ENCODE measurements around the gene NAGLU. TPM values are rescaled to one million over a fixed set of nuclear protein-coding genes. Genes with fewer than 3 reads are reported as not detected.
"Not testable (repeated sequence)": the region's sequence is repeated elsewhere in the genome, so short reads cannot be mapped to it uniquely, and the experiment has no call there.

The NAGLU gene
- total RNA-seq, 1 donor from 2014 or later: 14.1 TPM

GRCh38 chr17:42548993-42549755 is 13.1 kb downstream of the NAGLU start:
- Histone ChIP-seq H3K27ac (ENCODE audit: low read depth, low read length) (no peak overlapping the region), H3K9ac (ENCODE audit: low read depth in 1 of 3, low read length in 3 of 3) (no peak overlapping the region), H3K27me3 (ENCODE audit: control insufficient read depth in 3 of 3, insufficient read depth in 3 of 3, low read length in 3 of 3) (no peaks in the 10 kb centered on the region), H3K4me1 (ENCODE audit: control insufficient read depth in 3 of 3, insufficient read depth in 3 of 3, low read length in 3 of 3) (peaks cover 10 to 16% (median 16%) of the 10 kb centered on the region in 3 donors), H3K4me3 (ENCODE audit: low read length in 3 of 3) (no peak overlapping the region), H3K36me3 (ENCODE audit: control insufficient read depth in 3 of 3, insufficient read depth in 3 of 3, low read length in 3 of 3) (no peaks in the 10 kb centered on the region), H3K9me3 (ENCODE audit: control insufficient read depth in 3 of 3, low read length in 3 of 3) (no peaks in the 10 kb centered on the region)

GRCh38 chr17:42552736-42553135 is 16.7 kb downstream of the NAGLU start, which contains the start of gene HSD17B1:
HSD17B1 (plus strand) TSS chr17:42552923; CDS start chr17:42552934, 11 bp downstream.
- not testable (repeated sequence) for H3K9me3 ChIP-seq (ENCODE audit: control insufficient read depth in 3 of 3, low read length in 3 of 3); H3K27ac ChIP-seq (ENCODE audit: low read depth, low read length); H3K27me3 ChIP-seq (ENCODE audit: control insufficient read depth in 3 of 3, insufficient read depth in 3 of 3, low read length in 3 of 3); H3K36me3 ChIP-seq (ENCODE audit: control insufficient read depth in 3 of 3, insufficient read depth in 3 of 3, low read length in 3 of 3)
- peaks cover 17 to 21% (median 18%) of the 10 kb centered on the region in 3 donors for H3K4me1 ChIP-seq (ENCODE audit: control insufficient read depth in 3 of 3, insufficient read depth in 3 of 3, low read length in 3 of 3)
- H3K9ac ChIP-seq (ENCODE audit: low read depth in 1 of 3, low read length in 3 of 3): peak within 1 kb of the TSS; percentile 14 to 96 (median 95)
- peak within 1 kb of the TSS in 2 of 3 donors; percentile 96 to 97 for H3K4me3 ChIP-seq (ENCODE audit: low read length in 3 of 3)

GRCh38 chr17:42553161-42553818 is 17.2 kb downstream of the NAGLU start:
- Histone ChIP-seq H3K27ac (ENCODE audit: low read depth, low read length) (no peak overlapping the region), H3K4me3 (ENCODE audit: low read length in 3 of 3) (peak overlapping the region in 1 of 3 donors; percentile 97), H3K9ac (ENCODE audit: low read depth in 1 of 3, low read length in 3 of 3) (peak overlapping the region; percentile 14 to 96 (median 95)), H3K36me3 (ENCODE audit: control insufficient read depth in 3 of 3, insufficient read depth in 3 of 3, low read length in 3 of 3) (no peaks in the 10 kb centered on the region), H3K4me1 (ENCODE audit: control insufficient read depth in 3 of 3, insufficient read depth in 3 of 3, low read length in 3 of 3) (peaks cover 15 to 21% (median 17%) of the 10 kb centered on the region in 3 donors), H3K27me3 (ENCODE audit: control insufficient read depth in 3 of 3, insufficient read depth in 3 of 3, low read length in 3 of 3) (no peaks in the 10 kb centered on the region), H3K9me3 (ENCODE audit: control insufficient read depth in 3 of 3, low read length in 3 of 3) (no peaks in the 10 kb centered on the region)

- Histone ChIP-seq H3K27ac (ENCODE audit: low read depth, low read length) (peak overlapping the region; percentile 85), H3K27me3 (ENCODE audit: control insufficient read depth in 3 of 3, insufficient read depth in 3 of 3, low read length in 3 of 3) (no peaks in the 10 kb centered on the region), H3K4me1 (ENCODE audit: control insufficient read depth in 3 of 3, insufficient read depth in 3 of 3, low read length in 3 of 3) (peaks cover 15 to 21% (median 17%) of the 10 kb centered on the region in 3 donors)
These were observed 17.8 kb downstream of the NAGLU start for GRCh38 chr17:42553866-42554249.

GRCh38 chr17:42554250-42555121 is 18.4 kb downstream of the NAGLU start:
- Histone ChIP-seq H3K36me3 (ENCODE audit: control insufficient read depth in 3 of 3, insufficient read depth in 3 of 3, low read length in 3 of 3) (no peaks in the 10 kb centered on the region), H3K27ac (ENCODE audit: low read depth, low read length) (peak overlapping the region; percentile 85), H3K4me1 (ENCODE audit: control insufficient read depth in 3 of 3, insufficient read depth in 3 of 3, low read length in 3 of 3) (peaks cover 15 to 21% (median 17%) of the 10 kb centered on the region in 3 donors), H3K4me3 (ENCODE audit: low read length in 3 of 3) (peak overlapping the region; percentile 84 to 97 (median 96)), H3K9me3 (ENCODE audit: control insufficient read depth in 3 of 3, low read length in 3 of 3) (no peaks in the 10 kb centered on the region), H3K27me3 (ENCODE audit: control insufficient read depth in 3 of 3, insufficient read depth in 3 of 3, low read length in 3 of 3) (no peaks in the 10 kb centered on the region), H3K9ac (ENCODE audit: low read depth in 1 of 3, low read length in 3 of 3) (peak overlapping the region; percentile 95 to 96 (median 95))

More at GRCh38 chr17:42553866-42554249, 17.8 kb downstream of the NAGLU start:
- Histone ChIP-seq H3K9me3 (ENCODE audit: control insufficient read depth in 3 of 3, low read length in 3 of 3) (no peaks in the 10 kb centered on the region), H3K9ac (ENCODE audit: low read depth in 1 of 3, low read length in 3 of 3) (peak overlapping the region; percentile 95 to 96 (median 95)), H3K4me3 (ENCODE audit: low read length in 3 of 3) (peak overlapping the region; percentile 84 to 97 (median 96)), H3K36me3 (ENCODE audit: control insufficient read depth in 3 of 3, insufficient read depth in 3 of 3, low read length in 3 of 3) (no peaks in the 10 kb centered on the region)

- Histone ChIP-seq H3K27ac (ENCODE audit: low read depth, low read length) (peak overlapping the region; percentile 85), H3K9me3 (ENCODE audit: control insufficient read depth in 3 of 3, low read length in 3 of 3) (no peaks in the 10 kb centered on the region), H3K27me3 (ENCODE audit: control insufficient read depth in 3 of 3, insufficient read depth in 3 of 3, low read length in 3 of 3) (no peaks in the 10 kb centered on the region), H3K9ac (ENCODE audit: low read depth in 1 of 3, low read length in 3 of 3) (peak overlapping the region; percentile 95 to 96 (median 95)), H3K4me1 (ENCODE audit: control insufficient read depth in 3 of 3, insufficient read depth in 3 of 3, low read length in 3 of 3) (peaks cover 15 to 21% (median 17%) of the 10 kb centered on the region in 3 donors), H3K4me3 (ENCODE audit: low read length in 3 of 3) (peak overlapping the region; percentile 84 to 97 (median 96)), H3K36me3 (ENCODE audit: control insufficient read depth in 3 of 3, insufficient read depth in 3 of 3, low read length in 3 of 3) (no peaks in the 10 kb centered on the region)
These were observed 19.1 kb downstream of the NAGLU start for GRCh38 chr17:42555122-42555622.

GRCh38 chr17:42555961-42556617 is 20.0 kb downstream of the NAGLU start:
- H3K27ac ChIP-seq (ENCODE audit: low read depth, low read length); H3K27me3 ChIP-seq (ENCODE audit: control insufficient read depth in 3 of 3, insufficient read depth in 3 of 3, low read length in 3 of 3); H3K9me3 ChIP-seq (ENCODE audit: control insufficient read depth in 3 of 3, low read length in 3 of 3); H3K36me3 ChIP-seq (ENCODE audit: control insufficient read depth in 3 of 3, insufficient read depth in 3 of 3, low read length in 3 of 3); H3K4me3 ChIP-seq (ENCODE audit: low read length in 3 of 3): not testable (repeated sequence)
- H3K9ac ChIP-seq (ENCODE audit: low read depth in 1 of 3, low read length in 3 of 3): peak overlapping the region in 1 of 3 donors; percentile 95
- H3K4me1 ChIP-seq (ENCODE audit: control insufficient read depth in 3 of 3, insufficient read depth in 3 of 3, low read length in 3 of 3): peaks cover 15 to 21% (median 17%) of the 10 kb centered on the region in 3 donors

- Histone ChIP-seq H3K36me3 (ENCODE audit: control insufficient read depth in 3 of 3, insufficient read depth in 3 of 3, low read length in 3 of 3) (peaks cover under 1 to 6% (median 5%) of the 10 kb centered on the region in 3 donors), H3K9me3 (ENCODE audit: control insufficient read depth in 3 of 3, low read length in 3 of 3) (no peaks in the 10 kb centered on the region), H3K9ac (ENCODE audit: low read depth in 1 of 3, low read length in 3 of 3) (no peak overlapping the region), H3K27me3 (ENCODE audit: control insufficient read depth in 3 of 3, insufficient read depth in 3 of 3, low read length in 3 of 3) (no peaks in the 10 kb centered on the region), H3K4me1 (ENCODE audit: control insufficient read depth in 3 of 3, insufficient read depth in 3 of 3, low read length in 3 of 3) (peaks cover 32 to 37% (median 34%) of the 10 kb centered on the region in 3 donors), H3K4me3 (ENCODE audit: low read length in 3 of 3) (no peak overlapping the region), H3K27ac (ENCODE audit: low read depth, low read length) (no peak overlapping the region)
These were observed 23.0 kb downstream of the NAGLU start for GRCh38 chr17:42559075-42559474.

GRCh38 chr17:42560246-42560645 is 24.2 kb downstream of the NAGLU start:
- Histone ChIP-seq H3K27me3 (ENCODE audit: control insufficient read depth in 3 of 3, insufficient read depth in 3 of 3, low read length in 3 of 3) (no peaks in the 10 kb centered on the region), H3K4me1 (ENCODE audit: control insufficient read depth in 3 of 3, insufficient read depth in 3 of 3, low read length in 3 of 3) (peaks cover 30 to 40% (median 34%) of the 10 kb centered on the region in 3 donors), H3K9me3 (ENCODE audit: control insufficient read depth in 3 of 3, low read length in 3 of 3) (no peaks in the 10 kb centered on the region), H3K4me3 (ENCODE audit: low read length in 3 of 3) (no peak overlapping the region), H3K9ac (ENCODE audit: low read depth in 1 of 3, low read length in 3 of 3) (peak overlapping the region in 1 of 3 donors; percentile 23), H3K36me3 (ENCODE audit: control insufficient read depth in 3 of 3, insufficient read depth in 3 of 3, low read length in 3 of 3) (peaks cover 13 to 16% (median 16%) of the 10 kb centered on the region in 3 donors), H3K27ac (ENCODE audit: low read depth, low read length) (no peak overlapping the region)
